ENCODE measurements around the gene CUL9.

The CUL9 gene

DNA sequence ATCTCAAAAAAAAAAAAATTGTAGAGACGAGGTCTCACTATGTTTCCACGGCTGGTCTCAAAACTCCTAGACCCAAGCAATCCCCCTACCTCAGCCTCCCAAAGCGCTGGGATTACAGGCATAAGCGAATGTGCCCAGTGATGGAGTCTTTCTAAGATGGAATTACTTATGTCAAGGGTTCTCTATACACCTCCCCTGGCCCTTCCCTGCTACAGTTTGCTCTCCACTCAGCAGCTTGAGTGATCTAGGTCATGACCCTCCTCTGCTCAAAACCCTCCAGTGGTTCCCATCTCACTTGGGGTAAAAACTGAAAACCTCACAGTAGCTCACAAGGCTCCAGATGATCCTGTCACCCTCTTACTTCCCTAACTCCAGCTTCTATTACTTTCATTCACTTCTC lies 49.1 kb downstream of the CUL9 start:
- DNase-seq = no peak

DNA sequence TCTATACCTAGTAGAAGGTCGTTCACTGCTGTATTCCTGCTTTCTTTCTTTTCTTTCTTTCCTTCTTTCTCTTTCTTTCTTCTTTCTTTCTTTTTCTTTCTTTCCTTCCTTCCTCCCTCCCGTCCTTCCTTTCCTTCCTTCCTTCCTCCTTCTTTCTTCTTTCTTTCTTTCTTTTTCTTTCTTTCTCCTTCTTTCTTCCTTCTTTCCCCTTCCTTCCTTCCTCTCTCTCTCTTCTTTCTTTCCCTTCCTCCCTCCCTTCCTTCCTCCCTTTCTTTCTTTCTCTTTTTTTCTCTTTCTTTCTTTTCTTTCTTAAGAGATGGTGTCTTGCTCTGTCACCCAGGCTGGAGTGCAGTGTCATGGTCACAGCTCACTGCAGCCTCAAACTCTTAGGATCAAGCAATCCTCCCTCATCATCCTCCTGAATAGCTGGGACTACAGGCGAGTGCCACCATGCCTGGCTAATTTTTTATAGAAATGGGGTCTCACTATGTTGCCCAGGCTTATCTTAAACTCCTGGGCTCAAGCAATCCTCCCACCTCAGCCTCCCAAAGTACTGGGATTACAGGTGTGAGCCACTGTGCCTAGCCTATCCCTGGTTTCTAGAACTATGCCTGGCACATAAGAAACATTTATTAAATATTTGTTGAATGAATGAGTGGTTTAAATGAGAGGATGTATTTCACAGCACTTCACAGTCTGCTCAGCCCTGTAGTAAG lies 49.9 kb downstream of the CUL9 start:
- no peak for DNase-seq

DNA sequence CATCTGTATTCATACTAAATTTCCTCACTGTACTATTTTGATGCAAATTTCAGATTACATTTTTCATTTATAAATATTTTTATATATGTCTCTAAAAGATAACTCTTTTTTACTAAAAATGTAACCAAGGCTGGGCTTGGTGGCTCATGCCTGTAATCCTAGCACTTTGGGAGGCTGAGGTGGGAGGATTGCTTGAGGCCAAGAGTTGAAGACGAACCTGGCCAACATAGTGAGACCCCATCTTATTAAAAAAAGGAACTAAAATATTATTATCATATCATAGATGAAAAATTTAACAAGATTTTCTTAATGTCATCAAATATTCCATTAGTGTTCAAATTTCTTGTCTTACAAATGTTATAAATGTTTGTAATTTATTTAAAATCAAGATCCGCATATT lies 53.8 kb downstream of the CUL9 start:
- no peak for DNase-seq

DNA sequence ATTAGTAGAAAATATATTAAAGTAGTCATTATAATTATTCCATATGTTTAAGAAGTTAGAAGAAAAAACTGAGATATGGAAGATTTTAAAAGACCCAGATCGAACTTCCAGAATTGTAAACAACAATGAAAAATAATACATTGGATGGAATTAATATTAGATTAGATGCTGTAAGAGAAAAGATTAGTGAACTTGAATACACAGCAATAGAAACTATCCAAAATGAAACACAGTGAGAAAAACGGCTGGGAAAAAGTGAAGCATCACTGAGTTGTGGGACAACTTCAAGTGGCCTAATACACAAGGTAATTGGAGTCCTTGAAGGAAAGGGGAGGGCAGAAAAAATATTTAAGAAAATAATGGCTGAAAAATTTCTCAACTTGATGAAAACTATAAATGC lies 57.1 kb downstream of the CUL9 start:
- no peak for DNase-seq

- no peak for DNase-seq
These were observed 59.0 kb downstream of the CUL9 start for GRCh38 chr6:43240950-43241349.

DNA sequence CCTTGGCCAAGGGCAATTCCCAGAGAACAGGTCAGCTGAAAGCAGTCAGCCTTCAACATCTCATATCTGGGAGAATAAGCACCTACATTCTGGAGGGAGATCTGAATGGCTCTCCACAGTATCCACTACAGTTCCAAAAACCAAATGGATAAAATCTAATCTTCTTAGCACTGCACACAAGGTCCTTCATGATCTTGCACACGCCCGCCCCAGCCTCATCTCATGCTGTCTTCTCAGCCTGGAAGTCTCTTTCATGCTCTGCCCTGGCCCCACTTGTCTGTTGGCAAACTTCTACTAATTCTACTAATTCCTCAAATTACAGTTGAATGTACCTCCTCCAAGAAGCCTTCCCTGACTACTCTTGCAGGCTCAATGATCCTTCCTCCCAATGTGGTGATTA lies 59.5 kb downstream of the CUL9 start:
- DNase-seq = no peak

DNA sequence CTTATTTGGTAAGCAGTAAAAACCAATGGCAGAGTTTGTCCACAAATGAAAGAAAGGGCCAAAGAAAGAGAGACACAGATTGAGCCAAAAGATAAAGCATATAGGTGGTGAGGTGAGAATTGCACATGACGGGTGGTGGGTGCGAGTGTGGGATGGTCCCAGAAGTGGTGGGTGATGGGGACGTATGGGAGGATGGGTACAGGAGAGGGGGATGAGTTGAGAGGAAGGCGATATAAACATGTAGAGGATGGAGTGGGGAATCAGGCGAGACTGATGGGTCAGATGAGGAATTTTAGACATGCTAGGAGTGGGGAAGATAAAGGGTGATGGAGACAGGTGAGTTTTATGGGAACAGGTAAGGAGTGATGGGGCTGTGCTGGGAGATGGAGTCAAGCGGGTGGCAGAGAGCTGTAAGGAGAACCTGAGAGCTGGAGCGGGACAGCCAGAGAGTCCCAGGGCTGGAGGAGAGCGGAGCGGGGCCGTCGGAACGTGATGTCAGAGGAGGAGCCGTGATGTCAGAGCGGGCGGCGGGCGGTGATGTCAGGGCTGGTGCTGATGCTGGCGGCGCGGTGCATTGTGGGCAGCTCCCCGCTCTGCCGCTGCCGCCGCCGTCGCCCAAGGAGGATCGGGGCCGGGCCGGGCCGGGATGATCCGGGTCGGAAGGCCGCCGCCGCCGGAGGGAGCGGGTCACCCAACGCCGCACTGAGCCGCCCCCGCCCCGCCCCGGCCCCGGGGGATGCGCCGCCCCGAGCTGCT lies 61.1 kb downstream of the CUL9 start, which contains the start of gene TTBK1:
Gene TTBK1, plus strand, starts transcription at position 574 of the 756 bp plus-strand sequence. CDS start 3,180 bp downstream, outside the sequence.
- DNase-seq = no peak

DNA sequence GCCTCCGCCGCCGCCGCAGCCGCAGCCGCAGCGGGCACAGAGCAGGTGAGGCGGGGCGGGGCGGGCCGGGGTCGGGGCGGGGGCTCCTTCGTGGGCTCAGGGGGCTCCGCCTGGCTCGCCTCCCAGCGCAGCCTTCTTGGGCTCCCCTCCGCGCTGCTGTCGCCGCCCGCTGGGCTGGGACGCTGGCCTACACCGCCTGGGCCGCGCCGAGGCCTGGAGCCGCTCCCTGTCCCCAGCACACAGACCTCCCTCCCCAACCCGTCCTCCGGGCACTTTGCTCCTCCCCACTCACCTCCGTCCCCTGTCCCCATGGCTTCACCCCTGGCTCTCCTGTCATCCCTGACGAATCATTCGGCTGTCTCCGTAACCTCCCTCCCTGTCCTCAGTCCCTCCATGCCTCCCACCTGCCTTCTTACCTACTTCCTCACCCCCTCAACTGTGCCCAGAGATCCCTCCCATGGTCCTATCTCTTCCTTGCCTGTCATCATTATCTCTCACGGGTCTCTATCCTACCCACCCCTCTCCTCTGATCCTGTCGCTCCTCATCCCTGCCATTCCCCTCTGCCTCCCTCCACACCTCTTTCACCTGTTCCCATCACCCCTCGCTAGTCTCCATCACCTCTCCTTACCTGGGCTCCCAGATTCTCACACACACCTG lies 61.8 kb downstream of the CUL9 start:
- no peak for DNase-seq

DNA sequence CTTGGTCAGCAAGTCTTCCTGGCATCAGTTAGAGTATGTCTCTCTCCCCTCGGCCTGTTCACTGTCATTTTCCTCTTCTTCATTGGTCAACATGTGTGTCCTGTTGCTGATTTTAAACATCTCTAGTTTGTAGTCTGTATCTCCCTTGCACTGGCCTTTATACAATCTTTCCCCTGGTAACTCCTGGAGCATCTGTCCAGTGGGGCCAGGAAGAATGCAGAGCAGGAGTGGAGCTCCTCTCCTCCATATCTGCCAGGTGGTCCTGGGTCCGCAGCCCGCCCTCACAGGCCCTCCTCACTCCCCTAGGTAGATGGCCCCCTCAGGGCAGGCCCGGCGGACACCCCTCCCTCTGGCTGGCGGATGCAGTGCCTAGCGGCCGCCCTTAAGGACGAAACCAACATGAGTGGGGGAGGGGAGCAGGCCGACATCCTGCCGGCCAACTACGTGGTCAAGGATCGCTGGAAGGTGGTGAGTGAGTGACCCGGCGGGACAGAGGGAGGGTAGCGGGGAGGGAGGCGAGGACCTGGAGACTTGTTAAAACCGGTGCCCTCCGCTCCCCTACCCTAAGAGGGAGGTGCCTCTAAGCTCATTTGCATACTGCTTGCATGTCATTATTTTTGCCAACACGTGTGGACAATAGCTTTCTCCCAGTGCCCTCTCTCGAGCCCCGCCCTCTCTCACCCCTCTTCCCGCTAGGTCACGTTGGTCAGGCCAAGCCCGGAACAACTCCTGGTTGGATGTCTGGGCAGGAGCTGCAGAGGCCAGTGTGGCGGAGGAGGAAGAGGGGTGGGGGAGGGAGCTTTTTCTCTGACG lies 64.5 kb downstream of the CUL9 start:
- DNase-seq = no peak

GRCh38 chr6:43247114-43247999 lies 65.4 kb downstream of the CUL9 start:
- DNase-seq = no peak

DNA sequence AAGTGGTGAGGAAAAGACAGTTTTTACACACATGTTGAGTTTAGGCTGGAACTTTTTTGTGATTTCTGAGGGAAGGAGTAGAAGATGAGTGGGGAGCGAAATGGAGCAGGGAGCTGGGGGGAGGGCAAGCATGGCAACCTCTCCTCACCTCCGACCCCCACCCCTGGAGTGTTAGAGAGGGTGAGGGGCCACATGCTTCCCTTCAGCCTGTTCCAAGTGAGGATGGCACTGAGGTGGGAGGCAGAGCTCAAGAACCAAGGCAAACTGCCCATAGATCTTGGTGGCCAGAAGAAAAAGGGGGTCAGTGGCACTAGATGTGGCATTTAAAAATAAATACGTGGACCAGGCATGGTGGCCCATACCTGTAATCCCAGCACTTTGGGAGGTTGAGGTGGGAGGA lies 66.1 kb downstream of the CUL9 start:
- no peak for DNase-seq

DNA sequence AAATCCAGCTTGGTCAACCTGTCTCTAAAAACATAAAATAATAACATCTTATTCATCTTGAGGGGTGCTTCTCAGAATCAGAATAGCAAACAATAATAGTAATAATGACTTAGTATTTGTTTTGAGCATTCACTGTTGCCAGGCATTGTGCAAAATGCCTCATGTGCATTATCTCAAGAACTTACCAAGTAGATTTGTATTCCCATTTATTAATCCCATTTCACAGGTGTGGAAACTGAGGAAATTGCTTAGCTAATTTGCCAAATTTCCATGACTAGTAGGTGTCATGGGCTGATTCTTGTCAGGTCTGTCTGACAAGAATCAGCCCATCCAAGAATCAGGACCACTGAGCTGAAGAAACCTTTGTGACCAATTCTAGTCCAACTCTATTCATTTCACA lies 66.8 kb downstream of the CUL9 start:
- DNase-seq = no peak

DNA sequence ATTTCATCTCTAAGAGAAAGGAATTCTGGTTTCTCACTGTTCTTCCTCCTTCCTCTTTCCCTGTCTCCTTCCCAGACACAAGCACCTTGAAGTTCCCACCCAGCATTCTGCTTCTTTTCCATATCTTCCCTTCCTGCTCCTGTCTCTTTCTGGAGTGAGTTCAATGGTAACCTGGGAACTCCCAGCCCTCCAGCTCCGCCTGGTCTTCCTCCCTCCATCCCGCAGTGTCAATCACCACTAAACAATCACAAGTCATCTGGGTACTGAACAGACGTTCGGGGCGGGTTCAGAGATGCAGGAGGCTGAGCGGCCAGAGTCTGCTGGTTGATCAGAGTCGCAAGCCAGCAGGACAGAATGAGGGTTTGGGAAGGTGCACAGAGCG lies 69.0 kb downstream of the CUL9 start:
- no peak for DNase-seq

GRCh38 chr6:43253401-43253800 lies 71.4 kb downstream of the CUL9 start:
- DNase-seq = no peak

- DNase-seq = no peak
These were observed 72.3 kb downstream of the CUL9 start for GRCh38 chr6:43254138-43254817.

DNA sequence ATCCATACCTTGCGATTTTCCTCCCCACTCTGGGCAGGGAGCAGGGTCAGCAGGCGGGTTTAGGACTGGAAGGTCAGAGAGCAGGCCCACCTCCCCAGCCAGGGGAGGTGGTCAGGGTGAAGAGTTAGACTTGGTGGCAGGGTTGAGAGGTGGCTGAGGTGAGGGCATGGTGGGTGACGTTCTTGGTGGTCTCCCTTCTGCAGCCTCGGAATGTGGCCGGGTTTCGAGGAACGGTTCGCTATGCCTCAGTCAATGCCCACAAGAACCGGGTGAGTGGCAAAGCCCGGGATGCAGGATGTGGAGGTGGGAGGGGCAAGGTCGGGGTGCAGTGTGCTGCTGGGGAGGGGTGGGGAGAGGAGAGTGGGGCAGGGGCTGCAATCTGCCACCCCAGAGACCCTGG lies 72.8 kb downstream of the CUL9 start:
- no peak for DNase-seq

GRCh38 chr6:43255408-43256054 lies 73.5 kb downstream of the CUL9 start:
- DNase-seq = no peak

DNA sequence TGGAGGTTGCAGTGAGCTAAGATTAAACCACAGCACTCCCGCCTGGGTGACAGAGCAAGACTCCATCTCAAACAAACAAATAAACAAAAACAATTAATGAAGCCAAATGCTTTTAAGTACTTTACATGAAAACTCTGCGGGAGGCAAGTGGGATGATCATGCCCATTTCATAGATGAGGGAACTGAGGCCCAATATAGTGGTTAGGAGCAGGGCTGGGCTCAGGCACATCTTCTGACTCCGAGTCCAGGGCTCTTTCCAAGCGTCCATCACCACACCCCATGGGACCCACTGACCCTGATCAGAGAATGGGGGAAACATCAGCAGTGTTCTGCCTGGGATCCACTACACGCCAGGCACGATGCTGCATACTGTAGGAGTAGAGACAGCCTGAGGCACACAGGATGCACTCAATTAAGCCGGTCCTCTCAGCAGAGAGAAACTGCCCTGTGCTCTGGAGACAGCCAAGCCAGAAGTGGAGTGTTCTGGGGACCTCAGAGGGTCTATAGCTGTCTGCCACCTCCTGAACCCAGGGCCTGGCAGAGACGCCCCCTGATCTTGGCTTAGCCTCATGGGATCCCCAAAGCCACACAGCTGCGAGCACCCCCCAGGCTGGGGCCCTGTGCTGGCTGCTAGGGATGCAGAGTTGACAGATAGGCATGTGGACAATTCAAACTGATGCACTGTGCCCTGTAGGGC lies 74.8 kb downstream of the CUL9 start:
- no peak for DNase-seq

DNA sequence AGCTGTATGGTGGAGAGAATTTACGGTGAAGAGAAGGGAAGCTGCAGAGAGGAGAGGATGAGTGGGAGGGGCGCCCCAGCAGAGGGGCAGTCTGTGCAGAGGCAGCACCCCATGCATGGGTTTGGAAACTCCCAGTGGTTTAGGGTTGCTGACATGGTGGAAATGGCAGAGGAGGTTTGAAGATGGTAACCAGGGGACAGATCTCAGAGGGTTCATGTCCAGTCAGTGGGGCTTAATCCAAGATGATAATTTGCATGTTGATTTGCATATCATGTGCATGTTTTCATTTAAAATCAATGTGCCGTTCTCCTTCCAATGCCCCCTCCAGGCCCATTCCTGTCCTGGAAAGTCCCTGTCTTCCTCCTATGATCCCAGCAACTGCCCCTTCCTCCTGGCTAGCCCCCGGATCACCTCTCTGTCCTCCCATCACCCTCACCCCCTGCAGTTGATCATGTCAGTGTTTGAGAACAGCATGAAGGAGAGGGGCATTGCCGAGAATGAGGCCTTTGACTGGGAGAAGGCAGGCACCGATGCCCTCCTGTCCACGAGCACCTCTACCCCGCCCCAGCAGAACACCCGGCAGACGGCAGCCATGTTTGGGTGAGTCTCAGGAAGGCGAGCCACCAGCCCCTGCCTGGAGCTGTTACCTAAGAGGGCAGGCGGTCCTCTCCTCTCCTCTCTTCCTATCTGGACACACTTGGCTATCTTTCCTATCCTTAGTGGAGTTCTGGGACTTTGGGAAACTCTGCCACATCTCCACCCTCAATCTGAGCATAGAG lies 75.6 kb downstream of the CUL9 start:
- DNase-seq = no peak

DNA sequence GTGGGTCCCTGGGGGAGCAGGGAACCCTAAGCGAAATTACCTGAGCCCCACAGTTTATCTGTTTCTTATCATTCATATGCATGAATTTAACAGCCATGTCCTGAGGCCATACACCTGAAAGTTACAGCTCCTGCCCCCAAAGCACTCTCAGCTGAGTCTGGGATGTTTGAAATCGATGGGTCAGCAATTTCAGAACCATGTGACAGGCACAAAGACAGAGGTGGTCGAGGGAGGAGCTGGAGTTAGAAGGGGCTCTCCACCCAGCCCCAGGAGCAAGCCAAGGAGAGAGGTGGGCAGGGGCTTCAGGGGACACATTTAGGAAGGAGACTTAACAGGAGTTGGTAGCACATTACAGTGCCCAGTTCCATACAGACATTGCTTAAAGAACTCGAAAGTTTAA lies 76.2 kb downstream of the CUL9 start:
- no peak for DNase-seq
